GM23248 (cell line): ENCODE data around the gene SIAH2. TPM values are rescaled to one million over a fixed set of nuclear protein-coding genes. Genes with fewer than 3 reads are reported as not detected.
A peak's percentile ranks its signal among the peaks of the same experiment; 100 is the strongest.

Experiments used
- DNase-seq: peaks from one replicate; pipeline ENCODE4 v3.0.0-alpha.2; 2015
- H2AFZ ChIP-seq: fragments of 200-600 bp; sonication (generic); 2 replicates; pipeline ENCODE4 v1.6.1; 2016; ENCODE audit warnings: antibody characterized with exemption
- H3F3A ChIP-seq: fragments of 200-600 bp; sonication (generic); 2 replicates; pipeline ENCODE4 v1.6.1; 2016; ENCODE audit warnings: mild to moderate bottlenecking, antibody characterized with exemption, mixed run types; ENCODE audit not compliant: insufficient read depth
- H3K27ac ChIP-seq: fragments of 200-600 bp; sonication (generic); 2 replicates; pipeline ENCODE4 v1.5.1; 2016; ENCODE audit warnings: mild to moderate bottlenecking
- H3K27me3 ChIP-seq: fragments of 200-600 bp; sonication (generic); replicated peaks from 2 replicates; pipeline ENCODE4 v1.6.1; 2016; ENCODE audit warnings: mild to moderate bottlenecking; ENCODE audit not compliant: insufficient read depth
- H3K36me3 ChIP-seq: fragments of 200-600 bp; sonication (generic); 2 replicates; pipeline ENCODE4 v1.6.1; 2016; ENCODE audit warnings: low read depth, mild to moderate bottlenecking
- H3K4me1 ChIP-seq: fragments of 200-600 bp; sonication (generic); 2 replicates; pipeline ENCODE4 v1.6.1; 2016; ENCODE audit warnings: mild to moderate bottlenecking; ENCODE audit not compliant: insufficient read depth
- H3K4me2 ChIP-seq: fragments of 200-600 bp; sonication (generic); one replicate; pipeline ENCODE4 v1.6.1; 2016; ENCODE audit warnings: mild to moderate bottlenecking; ENCODE audit not compliant: unreplicated experiment
- H3K4me3 ChIP-seq: fragments of 200-600 bp; sonication (generic); 2 replicates; pipeline ENCODE4 v1.5.1; 2016; ENCODE audit warnings: mild to moderate bottlenecking
- H3K79me2 ChIP-seq: fragments of 200-600 bp; sonication (generic); 2 replicates; pipeline ENCODE4 v1.6.1; 2016; ENCODE audit warnings: mild to moderate bottlenecking; ENCODE audit not compliant: insufficient read depth
- H3K9ac ChIP-seq: fragments of 200-600 bp; sonication (generic); 2 replicates; pipeline ENCODE4 v1.6.1; 2016; ENCODE audit warnings: mild to moderate bottlenecking
- H3K9me2 ChIP-seq: fragments of 200-600 bp; sonication (generic); 2 replicates; pipeline ENCODE4 v1.6.1; 2016; ENCODE audit warnings: mixed run types, mild to moderate bottlenecking, moderate library complexity; ENCODE audit not compliant: insufficient read depth
- H3K9me3 ChIP-seq: fragments of 200-600 bp; sonication (generic); one replicate; pipeline ENCODE4 v1.6.1; 2017; ENCODE audit warnings: low read depth
- H4K20me1 ChIP-seq: fragments of 200-600 bp; sonication (generic); 2 replicates; pipeline ENCODE4 v1.6.0; 2016; ENCODE audit not compliant: insufficient read depth
- EZH2 ChIP-seq: fragments of 200-600 bp; sonication (generic); IDR thresholded peaks from 2 replicates; pipeline ENCODE4 v1.6.1; 2018; ENCODE audit warnings: antibody characterized with exemption, mild to moderate bottlenecking; ENCODE audit not compliant: insufficient read depth, poor library complexity, severe bottlenecking
- EZH2phosphoT487 ChIP-seq: fragments of 200-600 bp; sonication (generic); IDR thresholded peaks from 2 replicates; pipeline ENCODE4 v1.6.1; 2018; ENCODE audit warnings: antibody characterized with exemption, moderate library complexity, mild to moderate bottlenecking, low read depth; ENCODE audit not compliant: insufficient read depth
- WGBS, 2 experiments: methylation state at CpG; one replicate each; pipeline ENCODE4 v1.1.6; 2015 to 2017; ENCODE audit warnings: low lambda C conversion rate in 2 of 2, low coverage in 1 of 2; ENCODE audit errors: missing lambda C conversion rate in 2 of 2; 5-methylcytosine and 5-hydroxymethylcytosine counted together
- in situ Hi-C: fragments of 300-500 bp; cut with MboI; formaldehyde crosslinking; loops from 2 replicates; pipeline ENCODE4 v1.15.0; 2020
- polyA plus RNA-seq: library from polyadenylated mRNA; unstranded; fragments of >200 nt; fragmentation: Nextera tagmentation; extraction: Ambion mirVana; gene quantifications from 2 replicates; pipeline ENCODE4 v1.2.1, GENCODE V29; 2016
- total RNA-seq: library from RNA; depleted of rRNA; stranded (reverse); fragments of >200 nt; shearing (Covaris generic); gene quantifications from 2 replicates; pipeline ENCODE4 v1.2.3, GENCODE V29; 2014

The SIAH2 gene
- total and polyA plus RNA-seq, 2 experiments from 2014 or later = 27.2 to 84.7 TPM

- Histone ChIP-seq H3K4me3 (no peak overlapping the region), H3K4me1 (no peaks in the 10 kb centered on the region), H3K27ac (no peak overlapping the region), H4K20me1 (no peaks in the 10 kb centered on the region), H3K79me2 (no peaks in the 10 kb centered on the region), H2AFZ (no peak overlapping the region), H3F3A (no peaks in the 10 kb centered on the region), H3K9me2 (no peaks in the 10 kb centered on the region), H3K9ac (no peak overlapping the region), H3K9me3 (no peaks in the 10 kb centered on the region), H3K36me3 (no peaks in the 10 kb centered on the region), H3K4me2 (no peak overlapping the region), H3K27me3 (peaks cover 8% of the 10 kb centered on the region)
- TF ChIP-seq EZH2 = no peak
- no peak for TF ChIP-seq EZH2phosphoT487
- no peak for DNase-seq
- 41 to 53% methylated on average over 4 of the region's 4 CpGs for WGBS, 2 experiments
- in situ Hi-C loops = no loop called here
Observed at GRCh38 chr3:150793641-150794040, 30.7 kb upstream of the SIAH2 start.

- Histone ChIP-seq H3K27ac (no peak overlapping the region), H3K27me3 (no peaks in the 10 kb centered on the region), H3F3A (no peaks in the 10 kb centered on the region), H3K36me3 (no peaks in the 10 kb centered on the region), H3K4me1 (0 out of 2 replicates have a peak, but pooled peaks cover 14% of the 10 kb centered on the region), H3K4me3 (no peak overlapping the region), H3K79me2 (no peaks in the 10 kb centered on the region), H3K9ac (no peak overlapping the region), H3K4me2 (no peak overlapping the region), H4K20me1 (no peaks in the 10 kb centered on the region), H2AFZ (no peak overlapping the region), H3K9me3 (no peaks in the 10 kb centered on the region), H3K9me2 (no peaks in the 10 kb centered on the region)
- in situ Hi-C loops = no loop called here
- TF ChIP-seq EZH2 = no peak
- no peak for TF ChIP-seq EZH2phosphoT487
- DNase-seq = no peak
Observed at GRCh38 chr3:150790629-150791028, 27.7 kb upstream of the SIAH2 start.

GRCh38 chr3:150789451-150789850 is 26.5 kb upstream of the SIAH2 start:
- no peak for DNase-seq
- Histone ChIP-seq H3K4me3 (no peak overlapping the region), H3K9me2 (no peaks in the 10 kb centered on the region), H3K4me2 (no peak overlapping the region), H3K27me3 (no peaks in the 10 kb centered on the region), H2AFZ (no peak overlapping the region), H3K36me3 (no peaks in the 10 kb centered on the region), H3K27ac (no peak overlapping the region), H3F3A (no peaks in the 10 kb centered on the region), H3K9ac (no peak overlapping the region), H3K4me1 (peaks cover 14% of the 10 kb centered on the region; the same call in 1 of the 2 replicates), H3K79me2 (no peaks in the 10 kb centered on the region), H4K20me1 (no peaks in the 10 kb centered on the region), H3K9me3 (no peaks in the 10 kb centered on the region)
- WGBS, 2 experiments = 68% methylated on average over 4 of the region's 4 CpGs
- TF ChIP-seq EZH2phosphoT487 (no peak), EZH2 (no peak)
- in situ Hi-C loops = no loop called here

- peak overlapping the region; percentile 68 for H3K4me2 ChIP-seq
Observed at GRCh38 chr3:150787741-150788370, 24.9 kb upstream of the SIAH2 start.

GRCh38 chr3:150786791-150787190 is 23.8 kb upstream of the SIAH2 start:
- H3K27ac ChIP-seq = no peak overlapping the region
- no peaks in the 10 kb centered on the region for H3K27me3 ChIP-seq
- H3K36me3 ChIP-seq = no peaks in the 10 kb centered on the region
- no peaks in the 10 kb centered on the region for H4K20me1 ChIP-seq
- no peak overlapping the region for H2AFZ ChIP-seq
- in situ Hi-C loops = no loop called here
- H3K79me2 ChIP-seq = no peaks in the 10 kb centered on the region
- peak; percentile 45 for DNase-seq
- no peak for TF ChIP-seq EZH2
- TF ChIP-seq EZH2phosphoT487 = no peak
- no peaks in the 10 kb centered on the region for H3K9me3 ChIP-seq
- no peaks in the 10 kb centered on the region for H3K9me2 ChIP-seq
- H3K4me2 ChIP-seq = no peak overlapping the region
- H3K4me3 ChIP-seq = no peak overlapping the region
- H3K9ac ChIP-seq = no peak overlapping the region
- no peaks in the 10 kb centered on the region for H3F3A ChIP-seq
- H3K4me1 ChIP-seq = peaks cover 14% of the 10 kb centered on the region; the same call in 1 of the 2 replicates

More at GRCh38 chr3:150787741-150788370, 24.9 kb upstream of the SIAH2 start:
- Histone ChIP-seq H3K9me2 (no peaks in the 10 kb centered on the region), H3K36me3 (no peaks in the 10 kb centered on the region), H3K27ac (no peak overlapping the region), H3K9me3 (no peaks in the 10 kb centered on the region), H3K79me2 (no peaks in the 10 kb centered on the region), H3K9ac (no peak overlapping the region), H3K4me1 (peaks cover 14% of the 10 kb centered on the region; the same call in 1 of the 2 replicates), H2AFZ (peak overlapping the region; percentile 46), H3F3A (no peaks in the 10 kb centered on the region), H3K4me3 (no peak overlapping the region), H4K20me1 (no peaks in the 10 kb centered on the region), H3K27me3 (no peaks in the 10 kb centered on the region)
- 4% methylated on average over 10 of the region's 10 CpGs for WGBS, 2 experiments
- in situ Hi-C loops = no loop called here
- TF ChIP-seq EZH2phosphoT487 = no peak
- TF ChIP-seq EZH2 = no peak
- peak; percentile 86 for DNase-seq
